ENCODE measurements around the gene ACTL9. TPM values are rescaled to one million over a fixed set of nuclear protein-coding genes. Genes with fewer than 3 reads are reported as not detected.

ACTL9 gene
- total and polyA plus RNA-seq, 2 of the 13 experiments (the other 11 are each of a cell fraction or from before 2014, with no cell fraction given): not detected

DNA sequence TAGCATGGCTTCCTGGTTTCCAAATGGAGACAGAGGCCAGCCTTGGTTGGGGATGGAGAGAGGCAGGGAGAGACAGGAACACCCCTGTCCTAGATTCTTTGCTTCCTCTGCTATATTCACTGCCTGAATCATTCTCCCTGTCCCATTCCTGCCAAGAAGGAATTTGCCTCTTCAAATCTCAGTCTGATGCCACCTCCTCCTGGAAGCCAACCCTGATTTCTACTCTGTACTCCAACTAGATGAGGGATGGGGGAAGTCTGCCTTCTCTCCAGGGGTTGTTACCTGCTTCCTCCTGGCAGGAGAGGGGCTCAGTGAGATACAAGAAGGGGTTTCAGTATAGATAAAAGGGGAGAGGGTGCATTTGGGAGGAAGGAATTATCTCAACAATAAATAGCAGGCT is 1.3 kb upstream of the ACTL9 start:
- CTCF ChIA-PET (ENCODE audit: low intra/inter-chr PET ratio, low total read pairs): no interaction called here
- TF ChIP-seq ATF2 (CRISPR knock-in tag; IDR thresholded peaks at IDR 0.05) (no peak), ATF7-NPFF (CRISPR knock-in tag; IDR thresholded peaks at IDR 0.05; ENCODE audit: low read depth) (no peak), ZNF788 (CRISPR knock-in tag; IDR thresholded peaks at IDR 0.05; ENCODE audit: borderline replicate concordance) (no peak), IRX3 (CRISPR knock-in tag; IDR thresholded peaks at IDR 0.05; ENCODE audit: borderline replicate concordance, low read depth) (no peak), CHD2 (IDR thresholded peaks at IDR 0.05; ENCODE audit: low read depth, low read length) (no peak), ZNF296 (CRISPR knock-in tag; conservative IDR thresholded peaks at IDR 0.05) (no peak), ZKSCAN1 (IDR thresholded peaks at IDR 0.05; ENCODE audit: low read length) (no peak), TGIF2 (CRISPR knock-in tag; IDR thresholded peaks at IDR 0.05) (no peak), ZSCAN31 (CRISPR knock-in tag; IDR thresholded peaks at IDR 0.05; ENCODE audit: low read depth) (no peak), NCOA1 (CRISPR knock-in tag; IDR thresholded peaks at IDR 0.05) (no peak), ZNF747 (CRISPR knock-in tag; IDR thresholded peaks at IDR 0.05; ENCODE audit: borderline replicate concordance) (no peak), KDM5B (CRISPR knock-in tag; IDR thresholded peaks at IDR 0.05; ENCODE audit: borderline replicate concordance) (no peak)
- TF ChIP-seq, protein P1, sequence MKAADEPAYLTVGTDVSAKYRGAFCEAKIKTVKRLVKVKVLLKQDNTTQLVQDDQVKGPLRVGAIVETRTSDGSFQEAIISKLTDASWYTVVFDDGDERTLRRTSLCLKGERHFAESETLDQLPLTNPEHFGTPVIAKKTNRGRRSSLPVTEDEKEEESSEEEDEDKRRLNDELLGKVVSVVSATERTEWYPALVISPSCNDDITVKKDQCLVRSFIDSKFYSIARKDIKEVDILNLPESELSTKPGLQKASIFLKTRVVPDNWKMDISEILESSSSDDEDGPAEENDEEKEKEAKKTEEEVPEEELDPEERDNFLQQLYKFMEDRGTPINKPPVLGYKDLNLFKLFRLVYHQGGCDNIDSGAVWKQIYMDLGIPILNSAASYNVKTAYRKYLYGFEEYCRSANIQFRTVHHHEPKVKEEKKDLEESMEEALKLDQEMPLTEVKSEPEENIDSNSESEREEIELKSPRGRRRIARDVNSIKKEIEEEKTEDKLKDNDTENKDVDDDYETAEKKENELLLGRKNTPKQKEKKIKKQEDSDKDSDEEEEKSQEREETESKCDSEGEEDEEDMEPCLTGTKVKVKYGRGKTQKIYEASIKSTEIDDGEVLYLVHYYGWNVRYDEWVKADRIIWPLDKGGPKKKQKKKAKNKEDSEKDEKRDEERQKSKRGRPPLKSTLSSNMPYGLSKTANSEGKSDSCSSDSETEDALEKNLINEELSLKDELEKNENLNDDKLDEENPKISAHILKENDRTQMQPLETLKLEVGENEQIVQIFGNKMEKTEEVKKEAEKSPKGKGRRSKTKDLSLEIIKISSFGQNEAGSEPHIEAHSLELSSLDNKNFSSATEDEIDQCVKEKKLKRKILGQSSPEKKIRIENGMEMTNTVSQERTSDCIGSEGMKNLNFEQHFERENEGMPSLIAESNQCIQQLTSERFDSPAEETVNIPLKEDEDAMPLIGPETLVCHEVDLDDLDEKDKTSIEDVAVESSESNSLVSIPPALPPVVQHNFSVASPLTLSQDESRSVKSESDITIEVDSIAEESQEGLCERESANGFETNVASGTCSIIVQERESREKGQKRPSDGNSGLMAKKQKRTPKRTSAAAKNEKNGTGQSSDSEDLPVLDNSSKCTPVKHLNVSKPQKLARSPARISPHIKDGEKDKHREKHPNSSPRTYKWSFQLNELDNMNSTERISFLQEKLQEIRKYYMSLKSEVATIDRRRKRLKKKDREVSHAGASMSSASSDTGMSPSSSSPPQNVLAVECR (CRISPR knock-in tag; IDR thresholded peaks at IDR 0.05; ENCODE audit: borderline replicate concordance): no peak
- TF ChIP-seq, protein P2, sequence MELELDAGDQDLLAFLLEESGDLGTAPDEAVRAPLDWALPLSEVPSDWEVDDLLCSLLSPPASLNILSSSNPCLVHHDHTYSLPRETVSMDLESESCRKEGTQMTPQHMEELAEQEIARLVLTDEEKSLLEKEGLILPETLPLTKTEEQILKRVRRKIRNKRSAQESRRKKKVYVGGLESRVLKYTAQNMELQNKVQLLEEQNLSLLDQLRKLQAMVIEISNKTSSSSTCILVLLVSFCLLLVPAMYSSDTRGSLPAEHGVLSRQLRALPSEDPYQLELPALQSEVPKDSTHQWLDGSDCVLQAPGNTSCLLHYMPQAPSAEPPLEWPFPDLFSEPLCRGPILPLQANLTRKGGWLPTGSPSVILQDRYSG (CRISPR knock-in tag; IDR thresholded peaks at IDR 0.05): no peak

More for the DNA sequence above, 1.3 kb upstream of the ACTL9 start:
- POLR2A ChIA-PET: no interaction called here
- no peaks in the 10 kb centered on the region for H3K4me1 ChIP-seq (ENCODE audit: insufficient read depth, low read length)
- H3K79me2 ChIP-seq (ENCODE audit: insufficient read depth, low read length): no peaks in the 10 kb centered on the region
- in situ Hi-C loops (cut with HindIII; ENCODE audit: extremely low pct_ligation_motif_present, low pct_unique_long_range_greater_than_20kb): no loop called here
- no peak for ATAC-seq
- no peak for DNase-seq (ENCODE audit: low spot score)
- no peaks in the 10 kb centered on the region; a peak in 1 of 5 replicates for H3K27me3 ChIP-seq (ENCODE audit: control insufficient read depth in 1 of 2, insufficient read depth in 2 of 2, low read length in 2 of 2)
- no peak overlapping the region for H3K9ac ChIP-seq (ENCODE audit: insufficient read depth, low read depth, low read length)
- H3K36me3 ChIP-seq (replicated peaks in 1 of 2; ENCODE audit: control insufficient read depth in 1 of 2, insufficient read depth in 2 of 2, low read length in 2 of 2): no peaks in the 10 kb centered on the region
- H3K4me3 ChIP-seq (replicated peaks in 1 of 3; ENCODE audit: insufficient read depth in 1 of 3, low read depth in 2 of 3, low read length in 3 of 3): no peak overlapping the region
- FAIRE-seq: no peak
- no TSS peak for BruUV-seq (replicated peaks)
- H2AFZ ChIP-seq (ENCODE audit: low read length): no peak overlapping the region
- no peak overlapping the region for H3K27ac ChIP-seq (ENCODE audit: extremely low read length, insufficient read depth, low read length)
- no peaks in the 10 kb centered on the region for H4K20me1 ChIP-seq (ENCODE audit: insufficient read depth, low read length)
- intact Hi-C loops (cut with micrococcal nuclease; ENCODE audit: unreplicated experiment): no loop called here
- H3K4me2 ChIP-seq (ENCODE audit: low read depth, low read length): no peak overlapping the region
- H3K9me3 ChIP-seq (ENCODE audit: low read length): no peaks in the 10 kb centered on the region

All from HepG2 (cell line).